H7 (cell line): ENCODE data around the gene RELL2. TPM values are rescaled to one million over a fixed set of nuclear protein-coding genes. Genes with fewer than 3 reads are reported as not detected.
"Not testable (repeated sequence)": the region's sequence is repeated elsewhere in the genome, so short reads cannot be mapped to it uniquely, and the experiment has no call there.

Source experiments
- DNase-seq: peaks from one replicate; pipeline ENCODE4 v3.0.0; 2012
- H3K27me3 ChIP-seq: 2 replicates; pipeline ENCODE4 v1.6.0; 2011; ENCODE audit warnings: mild to moderate bottlenecking, low read length; ENCODE audit not compliant: control insufficient read depth, insufficient read depth
- H3K36me3 ChIP-seq: replicated peaks from 2 replicates; pipeline ENCODE4 v1.5.1; 2011; ENCODE audit warnings: low read length; ENCODE audit not compliant: control insufficient read depth, insufficient read depth
- H3K4me3 ChIP-seq: 2 replicates; pipeline ENCODE4 v1.5.1; 2011; ENCODE audit warnings: low read depth, mild to moderate bottlenecking, control low read depth, low read length, moderate library complexity; ENCODE audit not compliant: insufficient read depth
- total RNA-seq: library from RNA; depleted of rRNA; stranded (reverse); fragments of >200 nt; shearing (Covaris generic); gene quantifications from 2 replicates; pipeline ENCODE4 v1.2.3, GENCODE V29; 2014; rRNA removed

Gene RELL2
- 7.4 and 8.9 TPM in 2 replicates for total RNA-seq

- DNase-seq, result peak; percentile 99
- H3K27me3 ChIP-seq, result peaks cover 6% of the 10 kb centered on the region
- H3K36me3 ChIP-seq, result peaks cover 2% of the 10 kb centered on the region
- peak within 1 kb of the TSS; percentile 84 for H3K4me3 ChIP-seq
Measured at GRCh38 chr5:141636413-141637122, at the start of gene RELL2, which contains the start of gene HDAC3. Gene RELL2, plus strand, starts transcription at chr5:141636997. Its CDS starts 1,229 bp downstream, at chr5:141638226. Gene HDAC3, minus strand, starts transcription at chr5:141636849. Its CDS starts 59 bp downstream, at chr5:141636790.

GRCh38 chr5:141590127-141590526, 46.7 kb upstream of the RELL2 start:
- Histone ChIP-seq H3K36me3 (peaks cover 4% of the 10 kb centered on the region), H3K4me3 (no peak overlapping the region), H3K27me3 (no peaks in the 10 kb centered on the region)
- no peak for DNase-seq

GRCh38 chr5:141596867-141597266, 39.9 kb upstream of the RELL2 start:
- no peaks in the 10 kb centered on the region for H3K36me3 ChIP-seq
- DNase-seq, result no peak
- no peak overlapping the region for H3K4me3 ChIP-seq
- H3K27me3 ChIP-seq, result no peaks in the 10 kb centered on the region

GRCh38 chr5:141597394-141597793, 39.4 kb upstream of the RELL2 start:
- H3K4me3 ChIP-seq, result no peak overlapping the region

GRCh38 chr5:141597814-141598213, 39.0 kb upstream of the RELL2 start:
- H3K4me3 ChIP-seq, result no peak overlapping the region

More at GRCh38 chr5:141597394-141597793, 39.4 kb upstream of the RELL2 start:
- Histone ChIP-seq H3K36me3 (no peaks in the 10 kb centered on the region), H3K27me3 (no peaks in the 10 kb centered on the region)
- DNase-seq, result no peak

GRCh38 chr5:141598391-141599345, 38.1 kb upstream of the RELL2 start:
- Histone ChIP-seq H3K4me3 (no peak overlapping the region), H3K36me3 (no peaks in the 10 kb centered on the region), H3K27me3 (no peaks in the 10 kb centered on the region)
- no peak for DNase-seq

More at GRCh38 chr5:141597814-141598213, 39.0 kb upstream of the RELL2 start:
- Histone ChIP-seq H3K27me3 (no peaks in the 10 kb centered on the region), H3K36me3 (no peaks in the 10 kb centered on the region)
- DNase-seq, result no peak

GRCh38 chr5:141602606-141603005, 34.2 kb upstream of the RELL2 start:
- H3K36me3 ChIP-seq, result no peaks in the 10 kb centered on the region
- no peak overlapping the region for H3K4me3 ChIP-seq
- H3K27me3 ChIP-seq, result no peaks in the 10 kb centered on the region
- no peak for DNase-seq

- Histone ChIP-seq H3K4me3 (no peak overlapping the region), H3K27me3 (no peaks in the 10 kb centered on the region), H3K36me3 (no peaks in the 10 kb centered on the region)
- peak; percentile 20 for DNase-seq
Measured at GRCh38 chr5:141603923-141604717, 32.7 kb upstream of the RELL2 start.

- DNase-seq, result no peak
- Histone ChIP-seq H3K36me3 (no peaks in the 10 kb centered on the region), H3K4me3 (no peak overlapping the region), H3K27me3 (no peaks in the 10 kb centered on the region)
Measured at GRCh38 chr5:141605523-141606277, 31.1 kb upstream of the RELL2 start.

GRCh38 chr5:141608046-141608445, 28.8 kb upstream of the RELL2 start:
- Histone ChIP-seq H3K36me3 (no peaks in the 10 kb centered on the region), H3K4me3 (no peak overlapping the region), H3K27me3 (no peaks in the 10 kb centered on the region)
- DNase-seq, result no peak

- no peaks in the 10 kb centered on the region for H3K36me3 ChIP-seq
- no peak overlapping the region for H3K4me3 ChIP-seq
- no peaks in the 10 kb centered on the region for H3K27me3 ChIP-seq
- DNase-seq, result no peak
Measured at GRCh38 chr5:141608557-141608956, 28.2 kb upstream of the RELL2 start.

GRCh38 chr5:141609044-141609443, 27.8 kb upstream of the RELL2 start:
- Histone ChIP-seq H3K27me3 (no peaks in the 10 kb centered on the region), H3K4me3 (no peak overlapping the region), H3K36me3 (no peaks in the 10 kb centered on the region)
- DNase-seq, result no peak

- DNase-seq, H3K4me3 ChIP-seq, H3K36me3 ChIP-seq, H3K27me3 ChIP-seq: not testable (repeated sequence)
Measured at GRCh38 chr5:141609921-141610320, 26.9 kb upstream of the RELL2 start.
